Heart left ventricle (tissue), 16 donors: Measurements from ENCODE around the gene CEP89. TPM values are rescaled to one million over a fixed set of nuclear protein-coding genes. Genes with fewer than 3 reads are reported as not detected.
"Not testable (repeated sequence)": the region's sequence is repeated elsewhere in the genome, so short reads cannot be mapped to it uniquely, and the experiment has no call there.

Experiments used
- ATAC-seq, 4 donors: fragments of 200-7000 bp; cut with Tn5 transposase; one replicate each; pipeline ENCODE4 v1.9.1; 2020 to 2022; ENCODE audit warnings: moderate library complexity in 4 of 4, mild to moderate bottlenecking in 3 of 4, moderate number of reproducible peaks in 1 of 4
- DNase-seq, 5 donors: peaks; one replicate each; pipeline ENCODE4 v3.0.0-alpha.2; 2020
- H3K27ac ChIP-seq, 12 donors: fragments of 200-600 bp; sonication (generic) in 4 of 12; one replicate each; pipeline versions ENCODE4 v1.5.0 to v1.8.0; 2016 to 2022; ENCODE audit warnings: mild to moderate bottlenecking in 2 of 12
- H3K27me3 ChIP-seq, 9 donors: fragments of 200-600 bp; sonication (generic) in 2 of 9; one replicate each; pipeline versions ENCODE4 v1.5.1 to v1.8.0; 2016 to 2022; ENCODE audit warnings: mild to moderate bottlenecking in 3 of 9
- H3K36me3 ChIP-seq, 9 donors: fragments of 200-600 bp; sonication (generic) in 2 of 9; one replicate each; pipeline versions ENCODE4 v1.5.0 to v1.8.0; 2018 to 2022; ENCODE audit warnings: mild to moderate bottlenecking in 2 of 9
- H3K4me1 ChIP-seq, 12 donors: fragments of 200-600 bp; sonication (generic) in 4 of 12; one replicate each; pipeline versions ENCODE4 v1.5.0 to v1.8.0; 2016 to 2022; ENCODE audit warnings: mild to moderate bottlenecking in 3 of 12
- H3K4me3 ChIP-seq, 12 donors: fragments of 200-600 bp; sonication (generic) in 4 of 12; one replicate each; pipeline versions ENCODE4 v1.5.0 to v1.8.0; 2017 to 2022; ENCODE audit warnings: mild to moderate bottlenecking in 9 of 12, moderate library complexity in 4 of 12
- H3K9me3 ChIP-seq, 12 donors: fragments of 200-600 bp; sonication (generic) in 4 of 12; one replicate each; pipeline versions ENCODE4 v1.5.0 to v1.8.0; 2016 to 2022; ENCODE audit warnings: mild to moderate bottlenecking in 1 of 12
- CTCF ChIP-seq, 12 donors: fragments of 200-600 bp; sonication (generic) in 4 of 12; IDR thresholded peaks; one replicate each; pipeline versions ENCODE4 v1.5.0 to v1.8.0; 2018 to 2022; ENCODE audit warnings: antibody characterized with exemption in 12 of 12, mild to moderate bottlenecking in 5 of 12
- POLR2A ChIP-seq, 2 donors: fragments of 450-650 bp; IDR thresholded peaks; one replicate each; pipeline ENCODE4 v1.6.1; 2017; ENCODE audit warnings: antibody characterized with exemption in 2 of 2, mild to moderate bottlenecking in 2 of 2, moderate library complexity in 2 of 2
- WGBS, 4 donors: extraction: QIAGEN DNeasy Blood & Tissue Kit in 2 of 4; methylation state at CpG; one replicate each; pipeline versions ENCODE4 v1.1.5 to v1.1.7; 2013 to 2018; 5-methylcytosine and 5-hydroxymethylcytosine counted together
- intact Hi-C, 10 donors: fragments of 100-400 bp; cut with DNase I; formaldehyde crosslinking; loops; one replicate each; pipeline versions ENCODE4 v1.11.1 to v1.14.2; 2022
- polyA plus RNA-seq, 2 donors: library from polyadenylated mRNA; stranded (reverse); fragments of 200-250 nt; gene quantifications; one replicate each; pipeline ENCODE4 v1.2.3, GENCODE V29; 2013
- total RNA-seq, 9 donors: library from RNA; depleted of rRNA in 2 of 9; stranded (reverse); fragments of >200 nt in 2 of 9; fragmentation: NEBNext Ultra II Directional in 3 of 9; extraction: Animal tissue kit (Norgen Biotek cat#: 25700) in 3 of 9; gene quantifications; one replicate each; pipeline versions ENCODE4 v1.1.0 to v1.2.4, GENCODE V29; 2016 to 2023
- donor health status: ischemic (EF 13 %, LVEDD 7.1; RV severe dilation, severe dysfunction).
- donor health status: healthy with polysubstance abuse.
- donor health status: DM: no; HTN: yes; CAD: no.
- donor health status: DM: no; HTN: no; CAD: no.
- donor health status: ischemic (EF 25% LVEDD 6.9; RV normal size, moderate dysfunction).
- donor health status: ischemic (EF 25% LVEDD 5.7; RV mildly dilated, moderate dysfunction).
- donor health status: healthy.
- donor health status: DM: yes; HTN: yes; CAD: no.
- donor health status: ischemic (EF 35%, LVEDD 5.7; RV mildly dilated, moderate dysfunction).
- donor health status: nonischemic (EF 11% LVEDD 7.7; RV severe dilation, severe dysfunction).
- donor health status: DM: yes; HTN: yes; CAD: no.
- donor health status: PGD.
- donor health status: ischemic (EF 29% LVEDD 5.4; RV normal size, mild dysfunction).
- donor health status: nonischemic (EF 23%, LVEDD 6.1; RV moderate dilation, normal function).

The CEP89 gene
- total and polyA plus RNA-seq, 11 donors: 5.4 to 16.0 (median 12.0) TPM

GRCh38 chr19:32988724-32989123 is 17.0 kb upstream of the CEP89 start:
- Histone ChIP-seq H3K9me3 (no peaks in the 10 kb centered on the region), H3K27me3 (no peaks in the 10 kb centered on the region), H3K27ac (no peak overlapping the region), H3K4me3 (no peak overlapping the region), H3K36me3 (peaks cover 0 to 4% (median 0%) of the 10 kb centered on the region in 9 donors), H3K4me1 (no peaks in the 10 kb centered on the region)
- ATAC-seq (no peak), DNase-seq (no peak)
- TF ChIP-seq CTCF (IDR thresholded peaks at IDR 0.05): no peak
- no peak for TF ChIP-seq POLR2A (IDR thresholded peaks at IDR 0.05)
- 72 to 77% (median 76%) methylated on average over 5 of the region's 5 CpGs for WGBS, 4 donors
- intact Hi-C loops: no loop called here

GRCh38 chr19:32988254-32988653 is 16.5 kb upstream of the CEP89 start:
- DNase-seq, H3K4me1 ChIP-seq, H3K4me3 ChIP-seq, intact Hi-C loops, H3K27me3 ChIP-seq, ATAC-seq, H3K9me3 ChIP-seq, H3K27ac ChIP-seq, H3K36me3 ChIP-seq: not testable (repeated sequence)
- WGBS, 4 donors: 89 to 94% (median 91%) methylated on average over 5 of the region's 5 CpGs

- H3K27ac ChIP-seq, H3K4me1 ChIP-seq, H3K36me3 ChIP-seq, DNase-seq, H3K4me3 ChIP-seq, H3K27me3 ChIP-seq, H3K9me3 ChIP-seq, intact Hi-C loops, ATAC-seq: not testable (repeated sequence)
- 94 to 96% (median 96%) methylated on average over 6 of the region's 6 CpGs for WGBS, 4 donors
Observed at GRCh38 chr19:32982488-32982887, 10.7 kb upstream of the CEP89 start.

- not testable (repeated sequence) for H3K36me3 ChIP-seq, ATAC-seq, DNase-seq, H3K27me3 ChIP-seq, H3K4me1 ChIP-seq, H3K27ac ChIP-seq, H3K4me3 ChIP-seq, H3K9me3 ChIP-seq
- WGBS, 4 donors: 83 to 87% (median 86%) methylated on average over 7 of the region's 7 CpGs
- intact Hi-C loops: loop anchor here in 4 of 10 donors (5.0 to 10.0 kb wide), 5 partner anchors 105 to 195 kb away; partner anchors contain the start of gene GPATCH1 (in 3 of the 4)
Observed at GRCh38 chr19:32979807-32980206, 8.0 kb upstream of the CEP89 start.

- H3K36me3 ChIP-seq, H3K27ac ChIP-seq, DNase-seq, H3K4me3 ChIP-seq, H3K9me3 ChIP-seq, ATAC-seq, H3K4me1 ChIP-seq, H3K27me3 ChIP-seq: not testable (repeated sequence)
- intact Hi-C loops: loop anchor here in 4 of 10 donors (5.0 to 10.0 kb wide), 5 partner anchors 107 to 197 kb away; partner anchors contain the start of gene GPATCH1 (in 3 of the 4)
- WGBS, 4 donors: 94 to 97% (median 95%) methylated on average over 4 of the region's 4 CpGs
Observed at GRCh38 chr19:32977813-32978212, 6.1 kb upstream of the CEP89 start.

GRCh38 chr19:32977280-32977679 is 5.5 kb upstream of the CEP89 start:
- Histone ChIP-seq H3K9me3 (no peaks in the 10 kb centered on the region), H3K27me3 (no peaks in the 10 kb centered on the region), H3K36me3 (peaks cover 0 to 3% (median 0%) of the 10 kb centered on the region in 9 donors), H3K27ac (no peak overlapping the region), H3K4me1 (peaks cover 0 to 5% (median 0%) of the 10 kb centered on the region in 12 donors), H3K4me3 (no peak overlapping the region)
- 74 to 88% (median 80%) methylated on average over 7 of the region's 7 CpGs for WGBS, 4 donors
- TF ChIP-seq CTCF (IDR thresholded peaks at IDR 0.05) (no peak), POLR2A (IDR thresholded peaks at IDR 0.05) (no peak)
- DNase-seq (no peak), ATAC-seq (no peak)
- intact Hi-C loops: loop anchor here in 4 of 10 donors (5.0 to 10.0 kb wide), 5 partner anchors 108 to 198 kb away; partner anchors contain the start of gene GPATCH1 (in 3 of the 4)
